IMR-90 (cell line): ENCODE data around the gene VASN. TPM values are rescaled to one million over a fixed set of nuclear protein-coding genes. Genes with fewer than 3 reads are reported as not detected.

Source experiments
- ATAC-seq: fragments of 200-7000 bp; cut with Tn5 transposase; 2 replicates; pipeline ENCODE4 v1.9.1; 2020; ENCODE audit warnings: low read depth, mild to moderate bottlenecking, moderate library complexity
- BruUV-seq: library from RNA; stranded (reverse); fragments of 400-500 nt; replicated peaks from 2 replicates; lab custom pipeline; 2021; lab: Mats Ljungman, UMichigan
- CTCF ChIA-PET: fragments of 300-600 bp; formaldehyde crosslinking; extraction: SDS; loops from one replicate; lab custom pipeline; 2021; ENCODE audit warnings: antibody characterized with exemption; lab: Yijun Ruan, JAX
- POLR2A ChIA-PET: fragments of 300-600 bp; sonication (Branson Sonifier 250); formaldehyde crosslinking; loops from one replicate; lab custom pipeline; 2022; ENCODE audit warnings: antibody characterized with exemption; ENCODE audit not compliant: unreplicated experiment; lab: Charles Lee
- DNase-seq: peaks from one replicate; pipeline ENCODE4 v3.0.0; 2013
- H2AFZ ChIP-seq: replicated peaks from 2 replicates; pipeline ENCODE3; 2013; ENCODE audit warnings: low read length, mild to moderate bottlenecking; ENCODE audit not compliant: poor library complexity
- H2AK5ac ChIP-seq: 2 replicates; pipeline ENCODE4 v1.6.1; 2013; ENCODE audit warnings: low read depth, low read length, inconsistent platforms
- H2AK9ac ChIP-seq: replicated peaks from 2 replicates; pipeline ENCODE3; 2013; ENCODE audit warnings: mild to moderate bottlenecking, low read depth, low read length, moderate library complexity; ENCODE audit not compliant: poor library complexity
- H2BK120ac ChIP-seq: 2 replicates; pipeline ENCODE4 v1.6.1; 2013; ENCODE audit warnings: low read depth, low read length, inconsistent platforms
- H2BK15ac ChIP-seq: 3 replicates; pipeline ENCODE4 v1.6.1; 2013; ENCODE audit warnings: low read depth, low read length, inconsistent platforms
- H2BK20ac ChIP-seq: 2 replicates; pipeline ENCODE4 v1.6.1; 2013; ENCODE audit warnings: low read depth, mild to moderate bottlenecking, inconsistent platforms, low read length, moderate library complexity
- H2BK5ac ChIP-seq: 2 replicates; pipeline ENCODE4 v1.6.1; 2013; ENCODE audit warnings: mild to moderate bottlenecking, low read depth, low read length, inconsistent platforms; ENCODE audit not compliant: poor library complexity, severe bottlenecking
- H3K14ac ChIP-seq: replicated peaks from 2 replicates; pipeline ENCODE4 v1.6.1; 2013; ENCODE audit warnings: low read depth, low read length, inconsistent platforms
- H3K18ac ChIP-seq: 2 replicates; pipeline ENCODE4 v1.6.1; 2013; ENCODE audit warnings: low read depth, low read length, control low read depth
- H3K23ac ChIP-seq: 2 replicates; pipeline ENCODE4 v1.6.1; 2013; ENCODE audit warnings: low read depth, low read length, inconsistent platforms
- H3K27ac ChIP-seq: 2 replicates; pipeline ENCODE4 v1.5.1; 2013; ENCODE audit warnings: mild to moderate bottlenecking, control low read depth, low read length; ENCODE audit not compliant: insufficient read depth
- H3K27me3 ChIP-seq: 2 replicates; pipeline ENCODE4 v1.6.1; 2013; ENCODE audit warnings: low read length; ENCODE audit not compliant: control insufficient read depth, insufficient read depth
- H3K36me3 ChIP-seq: 2 replicates; pipeline ENCODE4 v1.6.1; 2013; ENCODE audit warnings: low read length, mixed read lengths; ENCODE audit not compliant: control insufficient read depth, insufficient read depth
- H3K4ac ChIP-seq: 2 replicates; pipeline ENCODE4 v1.6.1; 2013; ENCODE audit warnings: low read depth, low read length, inconsistent platforms
- H3K4me1 ChIP-seq: 2 replicates; pipeline ENCODE4 v1.6.1; 2013; ENCODE audit warnings: low read length, mixed read lengths; ENCODE audit not compliant: control insufficient read depth, insufficient read depth
- H3K4me2 ChIP-seq: 2 replicates; pipeline ENCODE4 v1.6.1; 2013; ENCODE audit warnings: low read depth, mild to moderate bottlenecking, control low read depth, low read length, moderate library complexity
- H3K4me3 ChIP-seq: 2 replicates; pipeline ENCODE4 v1.5.1; 2013; ENCODE audit warnings: low read depth, mild to moderate bottlenecking, control low read depth, low read length, moderate library complexity; ENCODE audit not compliant: insufficient read depth
- H3K56ac ChIP-seq: 2 replicates; pipeline ENCODE4 v1.6.1; 2013; ENCODE audit warnings: low read length, inconsistent platforms; ENCODE audit not compliant: insufficient read depth; ENCODE audit errors: extremely low read depth
- H3K79me1 ChIP-seq, 2 experiments: 2 replicates each; pipeline ENCODE4 v1.6.1; 2013; ENCODE audit warnings: low read length in 2 of 2, inconsistent platforms in 1 of 2, low read depth in 1 of 2
- H3K9ac ChIP-seq: 2 replicates; pipeline ENCODE4 v1.6.1; 2013; ENCODE audit warnings: low read depth, low read length, control low read depth
- H3K9me1 ChIP-seq: 2 replicates; pipeline ENCODE4 v1.6.1; 2013; ENCODE audit warnings: low read length, inconsistent platforms; ENCODE audit not compliant: insufficient read depth
- H3K9me3 ChIP-seq: 2 replicates; pipeline ENCODE4 v1.6.1; 2013; ENCODE audit warnings: low read length; ENCODE audit not compliant: control insufficient read depth, insufficient read depth
- H4K20me1 ChIP-seq: 2 replicates; pipeline ENCODE4 v1.6.1; 2013; ENCODE audit warnings: low read length, inconsistent platforms; ENCODE audit not compliant: insufficient read depth
- H4K5ac ChIP-seq: 2 replicates; pipeline ENCODE4 v1.6.1; 2013; ENCODE audit warnings: mild to moderate bottlenecking, low read depth, low read length, control low read depth
- H4K8ac ChIP-seq, 2 experiments: 2 replicates each; pipeline ENCODE4 v1.6.1; 2013; ENCODE audit warnings: low read depth in 2 of 2, low read length in 2 of 2, control low read depth in 1 of 2, inconsistent platforms in 1 of 2
- H4K91ac ChIP-seq: 2 replicates; pipeline ENCODE4 v1.6.1; 2013; ENCODE audit warnings: low read depth, low read length, inconsistent platforms; ENCODE audit not compliant: insufficient read depth
- BHLHE40 ChIP-seq: fragments of 150-350 bp; IDR thresholded peaks from 2 replicates; pipeline ENCODE4 v1.6.1; 2016; ENCODE audit warnings: mild to moderate bottlenecking, low read depth, low read length
- FOS ChIP-seq: fragments of 150-350 bp; IDR thresholded peaks from 2 replicates; pipeline ENCODE4 v1.6.1; 2016; ENCODE audit warnings: low read depth, low read length
- MAZ ChIP-seq: IDR thresholded peaks from 2 replicates; pipeline ENCODE4 v1.6.1; 2012; ENCODE audit warnings: low read depth, mild to moderate bottlenecking, low read length, improper control_type of control experiment, moderate library complexity, borderline replicate concordance
- MXI1 ChIP-seq: IDR thresholded peaks from 2 replicates; pipeline ENCODE4 v1.6.1; 2012; ENCODE audit warnings: low read depth, mild to moderate bottlenecking, low read length, moderate library complexity, borderline replicate concordance
- NFE2L2 ChIP-seq: fragments of 150-350 bp; IDR thresholded peaks from 2 replicates; pipeline ENCODE4 v1.6.1; 2016; ENCODE audit warnings: low read depth, mild to moderate bottlenecking, low read length
- WGBS, 2 experiments: methylation state at CpG; one replicate each; pipeline versions ENCODE4 v1.1.5 to v1.1.7; 2013; ENCODE audit warnings: missing lambda C conversion rate in 2 of 2; ENCODE audit not compliant: insufficient read length in 1 of 2; ENCODE audit errors: extremely low coverage in 2 of 2; 5-methylcytosine and 5-hydroxymethylcytosine counted together
- dilution Hi-C: fragments of 300-500 bp; cut with HindIII; formaldehyde crosslinking; loops from one replicate; pipeline ENCODE4 v1.14.3; 2018; ENCODE audit warnings: low sequenced_read_pairs; ENCODE audit not compliant: unreplicated experiment
- in situ Hi-C: fragments of 300-500 bp; cut with MboI; formaldehyde crosslinking; loops from 3 replicates; pipeline ENCODE4 v1.14.3; 2019; ENCODE audit warnings: low sequenced_read_pairs, inconsistent platforms, mixed read lengths
- intact Hi-C: fragments of 100-400 bp; cut with micrococcal nuclease; formaldehyde crosslinking; loops from 2 replicates; pipeline ENCODE4 v1.10.0; 2022
- polyA plus RNA-seq, 3 experiments: library from polyadenylated mRNA; depleted of rRNA; stranded (reverse); fragments of >200 nt; gene quantifications; 2 replicates each; pipeline ENCODE4 v1.2.3, GENCODE V29; 2012; ENCODE audit warnings: low replicate concordance in 1 of 3
- total RNA-seq: library from RNA; depleted of rRNA; stranded (reverse); fragments of >200 nt; gene quantifications from 2 replicates; pipeline ENCODE4 v1.2.3, GENCODE V29; 2012

Gene VASN
- total and polyA plus RNA-seq, 2 of the 4 experiments (the other 2 are of a cell fraction), result 9.3 to 87.2 TPM

- Histone ChIP-seq H2BK5ac (peak overlapping the region; percentile 91), H2AK9ac (peak overlapping the region; percentile 96), H3K9me1 (peaks cover 27% of the 10 kb centered on the region), H3K79me1 (peaks cover 4 to 57% of the 10 kb centered on the region in 2 experiments; a peak in 3 of 4 replicates), H3K36me3 (peaks cover 1% of the 10 kb centered on the region; the same call in 1 of the 2 replicates), H2BK15ac (peak overlapping the region; percentile 64; the same call in 2 of the 3 replicates), H2AFZ (peak overlapping the region; percentile 60), H4K5ac (peak overlapping the region; percentile 57), H2BK20ac (peak overlapping the region; percentile 86), H2BK120ac (peak overlapping the region; percentile 90), H3K23ac (peak overlapping the region; percentile 76; the same call in 1 of the 2 replicates), H3K27me3 (no peaks in the 10 kb centered on the region), H3K4ac (peak overlapping the region; percentile 95), H2AK5ac (peak overlapping the region; percentile 90), H4K20me1 (peaks cover 48% of the 10 kb centered on the region), H4K8ac (peak overlapping the region; percentile 3 to 87; a peak in 2 of 4 replicates), H3K18ac (peak overlapping the region; percentile 81), H3K4me3 (no peak overlapping the region), H3K9me3 (no peaks in the 10 kb centered on the region), H3K4me2 (peak overlapping the region; percentile 66), H3K9ac (peak overlapping the region; percentile 24), H3K27ac (peak overlapping the region; percentile 88), H3K56ac (peak overlapping the region; percentile 53; the same call in 1 of the 2 replicates), H3K4me1 (peaks cover 35% of the 10 kb centered on the region), H4K91ac (peak overlapping the region; percentile 95), H3K14ac (peak overlapping the region; percentile 69)
- CTCF ChIA-PET, result interaction anchor here (0.6 to 1.5 kb wide), 2 partner anchors 39 to 91 kb away, joined by 3 read pairs; no protein-coding TSS in a partner anchor
- ATAC-seq, result peak; percentile 25
- no TSS peak for BruUV-seq
- POLR2A ChIA-PET, result interaction anchor here (1.1 kb wide), 1 partner anchor 61 kb away, joined by 3 read pairs; no protein-coding TSS in a partner anchor
- in situ Hi-C loops, result no loop called here
- intact Hi-C loops, result no loop called here
- no peak; the same call in 1 of the 2 replicates for TF ChIP-seq MXI1
- peak; percentile 93; the same call in 1 of the 2 replicates for TF ChIP-seq MAZ
- TF ChIP-seq BHLHE40, result peak; percentile 70; the same call in 1 of the 2 replicates
- TF ChIP-seq NFE2L2, result peak; percentile 11; the same call in 1 of the 2 replicates
- TF ChIP-seq FOS, result peak; percentile 29; the same call in 1 of the 2 replicates
- WGBS, 2 experiments, result no CpG with 5 or more reads among the region's 14 CpGs
- dilution Hi-C loops, result no loop called here
- peak; percentile 93 for DNase-seq
These were observed 885 bp upstream of the VASN start for GRCh38 chr16:4370570-4371356.
